Measurements from ENCODE around the gene SPATA17.

The SPATA17 gene

GRCh38 chr1:217876401-217876800 is 245.3 kb downstream of the SPATA17 start:
- no peak for DNase-seq (ENCODE audit: low read depth)

GRCh38 chr1:217876896-217877295 is 245.8 kb downstream of the SPATA17 start:
- no peak for TF ChIP-seq CTCF (IDR thresholded peaks at IDR 0.05; ENCODE audit: control insufficient read depth, insufficient read depth, low read depth, low read length, missing control alignments)
- no peak for DNase-seq (ENCODE audit: low read depth)
- no peak overlapping the region for H3K4me3 ChIP-seq (ENCODE audit: control insufficient read depth, low read depth, low read length)

More at GRCh38 chr1:217876401-217876800, 245.3 kb downstream of the SPATA17 start:
- no peak for TF ChIP-seq CTCF (IDR thresholded peaks at IDR 0.05; ENCODE audit: control insufficient read depth, insufficient read depth, low read depth, low read length, missing control alignments)
- no peak overlapping the region for H3K4me3 ChIP-seq (ENCODE audit: control insufficient read depth, low read depth, low read length)

DNA sequence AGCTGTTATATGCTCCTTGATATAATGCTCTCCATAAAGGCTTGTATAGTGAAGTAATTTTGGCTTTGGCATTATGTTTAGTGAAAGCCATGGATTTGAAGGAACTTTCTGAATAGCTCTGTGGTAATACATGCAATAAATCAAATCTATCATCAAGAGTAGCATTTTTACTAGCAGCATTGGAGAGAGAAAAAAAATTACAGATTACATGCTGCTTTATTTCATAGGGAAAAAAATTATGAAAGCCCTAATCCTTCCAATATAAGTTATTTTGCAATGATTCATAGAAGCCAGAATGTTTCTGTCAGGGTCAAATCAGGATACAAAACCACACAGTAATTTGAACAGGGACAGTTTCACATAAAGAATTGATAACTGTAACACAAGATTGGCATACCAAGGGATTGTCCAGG is 250.0 kb downstream of the SPATA17 start:
- no peak for DNase-seq (ENCODE audit: low read depth)
- TF ChIP-seq CTCF (IDR thresholded peaks at IDR 0.05; ENCODE audit: control insufficient read depth, insufficient read depth, low read depth, low read length, missing control alignments), result no peak
- no peak overlapping the region for H3K4me3 ChIP-seq (ENCODE audit: control insufficient read depth, low read depth, low read length)

DNA sequence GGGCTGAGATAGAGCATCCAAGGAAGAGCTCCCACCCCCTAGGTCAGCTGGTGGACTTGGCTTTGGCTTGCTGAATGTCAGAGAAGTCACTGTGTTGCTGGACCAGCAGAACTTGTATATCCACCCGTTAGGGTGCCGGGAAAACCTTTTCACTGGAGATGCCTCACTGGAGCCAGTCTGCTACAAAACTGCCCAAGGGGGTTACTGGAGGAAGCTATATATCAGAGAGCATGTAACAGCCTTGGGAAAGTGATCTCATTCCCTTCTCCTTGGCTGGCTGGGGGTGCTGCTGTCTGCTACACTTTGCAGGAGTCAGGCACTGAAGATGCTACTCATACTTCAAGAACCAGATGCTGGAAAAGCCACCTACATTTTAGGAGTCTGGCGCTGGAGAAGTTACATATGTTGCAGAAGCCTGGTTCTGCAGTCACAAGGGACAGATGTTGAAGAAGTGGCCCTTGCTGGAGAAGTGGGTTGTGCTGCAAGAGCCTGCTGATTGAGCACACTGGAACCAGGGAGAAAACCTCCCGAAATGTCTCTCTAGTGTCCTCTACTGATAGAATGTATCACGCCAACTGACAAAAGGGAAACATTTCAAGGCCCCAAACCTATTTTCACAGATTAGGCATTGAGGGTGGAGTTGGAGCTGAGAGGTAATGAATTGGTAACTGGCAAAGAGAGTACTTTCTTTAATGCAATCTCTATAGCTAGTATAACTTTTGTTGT is 250.6 kb downstream of the SPATA17 start:
- DNase-seq (ENCODE audit: low read depth), result no peak
- no peak for TF ChIP-seq CTCF (IDR thresholded peaks at IDR 0.05; ENCODE audit: control insufficient read depth, insufficient read depth, low read depth, low read length, missing control alignments)
- no peak overlapping the region for H3K4me3 ChIP-seq (ENCODE audit: control insufficient read depth, low read depth, low read length)

DNA sequence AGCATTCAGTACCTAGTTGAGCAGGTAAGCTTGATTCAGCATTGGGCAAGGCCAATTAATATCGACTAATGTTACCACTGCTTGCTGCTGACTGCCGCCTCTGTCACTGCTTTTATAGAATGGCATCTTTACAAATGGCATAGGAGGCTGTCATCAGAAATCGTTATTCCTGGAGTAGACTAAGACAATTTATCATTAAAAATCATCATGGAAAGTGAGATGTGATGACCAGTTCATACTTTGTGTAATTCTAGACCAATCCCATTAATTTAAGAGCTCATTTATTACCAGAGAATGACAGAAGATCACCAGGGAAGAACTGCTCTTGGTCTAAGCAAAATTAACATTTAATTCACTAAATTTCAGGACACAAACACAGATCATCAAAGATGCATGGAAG is 254.0 kb downstream of the SPATA17 start:
- H3K4me3 ChIP-seq (ENCODE audit: control insufficient read depth, low read depth, low read length), result no peak overlapping the region
- no peak for DNase-seq (ENCODE audit: low read depth)
- no peak for TF ChIP-seq CTCF (IDR thresholded peaks at IDR 0.05; ENCODE audit: control insufficient read depth, insufficient read depth, low read depth, low read length, missing control alignments)

GRCh38 chr1:217888328-217888727 is 257.2 kb downstream of the SPATA17 start:
- no peak overlapping the region for H3K4me3 ChIP-seq (ENCODE audit: control insufficient read depth, low read depth, low read length)
- no peak for TF ChIP-seq CTCF (IDR thresholded peaks at IDR 0.05; ENCODE audit: control insufficient read depth, insufficient read depth, low read depth, low read length, missing control alignments)

More at GRCh38 chr1:217888328-217888727, 257.2 kb downstream of the SPATA17 start:
- no peak for DNase-seq (ENCODE audit: low read depth)

Measured in AG09309 (cell line).